NT2/D1 (cell line): ENCODE results near the gene LAG3.

Experiments
- SUZ12 ChIP-seq: IDR thresholded peaks from 2 replicates; pipeline ENCODE4 v1.6.1; 2011; ENCODE audit not compliant: insufficient read length, insufficient read depth; ENCODE audit errors: extremely low read depth
- YY1 ChIP-seq: IDR thresholded peaks from 2 replicates; pipeline ENCODE4 v1.6.1; 2011; ENCODE audit not compliant: insufficient read length, insufficient read depth
- ZNF274 ChIP-seq: IDR thresholded peaks from 2 replicates; pipeline ENCODE4 v1.6.1; 2011; ENCODE audit warnings: mild to moderate bottlenecking, low read depth, low read length

DNA sequence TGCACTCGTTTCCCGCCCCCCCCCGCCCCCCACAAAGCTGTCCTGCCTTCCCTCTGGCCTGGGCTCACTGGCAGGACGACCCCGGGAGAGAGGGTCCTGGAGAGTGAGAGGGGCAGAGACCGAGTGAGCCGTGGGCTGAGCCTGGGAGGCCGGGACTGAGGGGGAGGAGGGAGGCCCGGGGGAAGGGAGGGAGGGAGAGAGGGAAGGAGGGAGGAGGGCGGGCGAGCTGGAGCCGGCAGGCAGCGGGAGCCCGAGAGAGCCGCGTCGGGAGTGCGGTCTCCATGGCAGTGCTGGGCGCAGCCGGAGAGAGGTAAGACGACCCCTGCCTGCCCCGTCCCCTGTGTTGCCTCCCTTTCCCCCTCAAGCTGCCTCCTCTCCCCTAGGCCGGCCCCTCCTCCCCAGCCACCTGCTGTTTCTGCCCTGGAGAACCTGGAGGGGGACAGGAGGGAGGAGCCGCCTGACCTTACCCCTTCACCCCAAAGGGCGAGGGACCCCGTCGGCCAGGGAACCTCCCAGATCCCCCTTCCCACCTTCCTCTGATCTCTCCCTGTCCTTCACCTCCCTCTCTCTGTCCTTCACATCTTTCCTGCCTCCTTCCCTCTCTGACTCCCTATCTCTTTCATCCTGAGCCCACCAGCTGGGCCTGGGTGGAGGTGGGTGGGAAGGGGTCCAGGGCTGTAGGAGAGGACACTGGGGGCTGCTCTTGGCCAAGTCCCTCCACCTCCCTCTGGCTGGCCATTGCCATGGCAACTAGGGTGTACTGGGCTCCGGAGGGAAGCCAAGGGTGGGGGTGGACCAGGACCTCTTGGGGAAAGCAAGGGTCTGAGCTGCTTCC, 49.5 kb downstream of the LAG3 start, which contains the start of gene GPR162:
- TF ChIP-seq ZNF274: no peak
- no peak for TF ChIP-seq YY1
- TF ChIP-seq SUZ12: no peak
